ENCODE measurements around the gene BATF. TPM values are rescaled to one million over a fixed set of nuclear protein-coding genes. Genes with fewer than 3 reads are reported as not detected.

Gene BATF
- total RNA-seq, 4 donors from 2014 or later, result 3.1 to 28.1 (median 5.9) TPM; not detected in 1

DNA sequence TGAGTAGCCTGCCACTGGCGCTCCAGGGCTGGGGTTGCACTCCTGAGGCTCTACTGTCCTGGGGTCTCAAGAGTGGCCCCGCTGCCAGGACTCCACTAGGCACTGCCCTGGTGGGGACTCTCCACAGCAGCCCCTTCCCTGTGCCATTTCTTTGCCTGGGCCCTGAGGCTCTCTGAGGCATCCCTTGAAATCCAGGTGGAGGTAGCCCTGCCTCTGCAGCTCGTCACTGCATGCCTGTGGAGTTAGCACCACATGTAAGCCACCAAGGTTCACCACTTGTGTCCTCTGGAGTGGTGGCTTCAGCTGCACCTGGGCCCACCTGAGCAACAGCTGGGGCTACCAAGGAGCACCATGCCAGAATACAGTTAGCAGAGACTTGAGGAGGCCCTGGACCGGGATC is 39.9 kb upstream of the BATF start:
- H3K4me1 ChIP-seq, result no peaks in the 10 kb centered on the region
- no peaks in the 10 kb centered on the region for H3K9me3 ChIP-seq
- no peaks in the 10 kb centered on the region for H3K27me3 ChIP-seq
- DNase-seq, result no peak
- TF ChIP-seq, protein P1, sequence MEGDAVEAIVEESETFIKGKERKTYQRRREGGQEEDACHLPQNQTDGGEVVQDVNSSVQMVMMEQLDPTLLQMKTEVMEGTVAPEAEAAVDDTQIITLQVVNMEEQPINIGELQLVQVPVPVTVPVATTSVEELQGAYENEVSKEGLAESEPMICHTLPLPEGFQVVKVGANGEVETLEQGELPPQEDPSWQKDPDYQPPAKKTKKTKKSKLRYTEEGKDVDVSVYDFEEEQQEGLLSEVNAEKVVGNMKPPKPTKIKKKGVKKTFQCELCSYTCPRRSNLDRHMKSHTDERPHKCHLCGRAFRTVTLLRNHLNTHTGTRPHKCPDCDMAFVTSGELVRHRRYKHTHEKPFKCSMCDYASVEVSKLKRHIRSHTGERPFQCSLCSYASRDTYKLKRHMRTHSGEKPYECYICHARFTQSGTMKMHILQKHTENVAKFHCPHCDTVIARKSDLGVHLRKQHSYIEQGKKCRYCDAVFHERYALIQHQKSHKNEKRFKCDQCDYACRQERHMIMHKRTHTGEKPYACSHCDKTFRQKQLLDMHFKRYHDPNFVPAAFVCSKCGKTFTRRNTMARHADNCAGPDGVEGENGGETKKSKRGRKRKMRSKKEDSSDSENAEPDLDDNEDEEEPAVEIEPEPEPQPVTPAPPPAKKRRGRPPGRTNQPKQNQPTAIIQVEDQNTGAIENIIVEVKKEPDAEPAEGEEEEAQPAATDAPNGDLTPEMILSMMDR (IDR thresholded peaks at IDR 0.05), result no peak
- no peak for TF ChIP-seq POLR2A (IDR thresholded peaks at IDR 0.05)
- H3K4me3 ChIP-seq, result no peak overlapping the region
- H3K36me3 ChIP-seq, result no peaks in the 10 kb centered on the region
- no peak overlapping the region for H3K27ac ChIP-seq

DNA sequence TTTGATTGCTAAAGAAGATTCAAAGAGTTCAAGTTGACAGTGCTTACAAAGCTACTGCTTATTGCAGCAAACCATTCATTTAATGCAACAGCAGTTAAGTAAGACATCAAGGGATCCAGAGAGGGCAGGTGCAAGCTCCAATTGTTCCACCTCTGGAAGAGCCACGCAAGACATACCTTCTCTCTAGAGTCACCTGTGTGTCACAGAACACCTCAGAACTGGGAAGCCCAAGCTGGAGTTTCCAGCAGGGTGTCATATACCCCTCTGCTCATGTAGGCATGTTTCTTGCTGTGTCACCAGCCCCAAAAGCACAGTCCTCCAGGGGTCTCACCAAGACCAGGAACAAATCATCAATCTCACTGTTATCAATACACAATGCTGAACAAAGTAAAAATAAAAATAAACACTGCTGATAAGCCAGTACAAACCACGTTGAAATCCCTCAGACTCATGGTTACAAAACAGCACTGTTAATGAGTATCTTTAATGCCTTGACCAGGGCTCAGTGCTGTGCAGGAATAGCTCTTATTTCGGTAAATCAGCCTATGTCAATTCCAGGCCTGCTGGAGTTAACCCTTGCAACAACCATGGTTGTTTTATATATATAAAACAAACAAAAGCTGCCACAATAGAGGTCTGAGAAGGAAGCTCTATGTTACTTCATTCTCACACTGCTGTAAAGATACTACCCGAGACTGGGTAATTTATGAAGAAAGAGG is 37.4 kb upstream of the BATF start:
- Histone ChIP-seq H3K4me3 (no peak overlapping the region), H3K27me3 (no peaks in the 10 kb centered on the region), H3K27ac (no peak overlapping the region), H3K36me3 (no peaks in the 10 kb centered on the region), H3K4me1 (no peaks in the 10 kb centered on the region), H3K9me3 (no peaks in the 10 kb centered on the region)
- no peak for DNase-seq
- TF ChIP-seq, protein P1 (IDR thresholded peaks at IDR 0.05), result no peak
- no peak for TF ChIP-seq POLR2A (IDR thresholded peaks at IDR 0.05)

DNA sequence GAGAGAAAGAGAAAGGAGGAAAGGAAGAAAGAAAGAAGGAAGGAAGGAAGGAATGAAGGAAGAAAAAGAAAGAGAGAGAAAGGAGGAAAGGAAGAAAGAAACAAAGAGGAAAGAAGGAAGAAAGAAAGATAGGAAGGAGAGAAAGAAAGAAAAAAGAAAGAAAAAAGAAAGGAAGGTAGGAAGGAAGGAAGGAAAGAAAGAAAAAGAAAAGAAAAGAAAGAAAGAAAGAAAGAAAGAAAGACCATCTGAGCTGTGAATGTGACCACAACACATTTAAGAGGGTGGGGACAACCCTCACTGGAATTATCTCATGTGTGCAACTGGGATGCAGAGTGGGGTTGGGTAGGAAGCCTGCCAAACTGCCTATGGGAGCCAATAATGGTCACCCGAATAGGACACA is 36.0 kb upstream of the BATF start:
- Histone ChIP-seq H3K36me3 (no peaks in the 10 kb centered on the region), H3K27me3 (no peaks in the 10 kb centered on the region), H3K9me3 (no peaks in the 10 kb centered on the region), H3K4me3 (no peak overlapping the region), H3K4me1 (no peaks in the 10 kb centered on the region), H3K27ac (no peak overlapping the region)
- no peak for DNase-seq
- TF ChIP-seq, protein P1 (IDR thresholded peaks at IDR 0.05), result no peak
- no peak for TF ChIP-seq POLR2A (IDR thresholded peaks at IDR 0.05)

DNA sequence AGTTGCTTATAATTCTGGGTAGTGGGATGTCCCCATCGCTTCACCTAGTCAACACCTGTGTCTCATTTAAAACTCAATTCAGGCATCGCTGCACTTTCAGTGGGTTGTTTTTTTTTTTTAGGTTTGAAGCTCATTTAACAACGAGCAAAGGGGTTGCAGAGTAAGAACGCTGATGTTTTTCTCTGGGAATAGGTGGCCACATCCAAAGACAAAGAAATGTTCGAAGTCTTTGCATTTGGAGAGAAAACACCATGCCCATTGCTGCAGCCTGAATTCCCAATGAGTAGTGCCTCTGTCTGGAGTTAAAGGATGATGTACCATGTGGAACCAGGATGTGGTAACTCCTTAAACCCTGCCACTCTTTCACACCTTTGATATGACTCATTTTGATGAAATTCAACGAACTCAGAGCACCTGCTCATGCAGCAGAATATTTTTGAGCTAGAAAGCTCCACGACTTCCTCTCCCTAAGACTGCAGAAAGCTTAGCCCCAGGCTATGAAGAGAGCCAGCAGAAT is 35.1 kb upstream of the BATF start:
- Histone ChIP-seq H3K27ac (no peak overlapping the region), H3K36me3 (no peaks in the 10 kb centered on the region), H3K9me3 (no peaks in the 10 kb centered on the region), H3K4me1 (no peaks in the 10 kb centered on the region), H3K27me3 (no peaks in the 10 kb centered on the region), H3K4me3 (no peak overlapping the region)
- no peak for DNase-seq
- TF ChIP-seq POLR2A (IDR thresholded peaks at IDR 0.05), result no peak
- TF ChIP-seq, protein P1 (IDR thresholded peaks at IDR 0.05), result no peak

DNA sequence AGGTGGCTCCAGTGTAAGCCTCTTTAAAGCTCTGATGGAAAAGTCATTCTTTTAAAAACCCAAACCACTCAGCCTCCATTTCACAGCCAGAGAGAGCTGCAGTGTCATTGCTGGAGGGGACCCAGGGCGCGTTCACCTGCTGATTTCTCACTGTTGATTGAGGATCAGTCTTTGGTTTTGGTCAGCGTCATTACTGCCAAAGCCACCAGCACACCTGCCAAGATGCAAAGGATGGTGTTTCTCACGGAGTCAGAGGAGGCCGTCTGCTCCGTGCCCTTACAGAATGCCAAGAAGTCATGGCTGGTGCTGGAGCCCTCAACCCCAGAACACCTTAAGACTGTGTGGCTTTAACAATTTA is 32.8 kb upstream of the BATF start:
- Histone ChIP-seq H3K27ac (no peak overlapping the region), H3K4me1 (no peaks in the 10 kb centered on the region), H3K4me3 (peak overlapping the region in 1 of 4 donors; percentile 29), H3K9me3 (no peaks in the 10 kb centered on the region), H3K27me3 (no peaks in the 10 kb centered on the region), H3K36me3 (no peaks in the 10 kb centered on the region)
- TF ChIP-seq, protein P1 (IDR thresholded peaks at IDR 0.05), result no peak
- TF ChIP-seq POLR2A (IDR thresholded peaks at IDR 0.05), result no peak
- DNase-seq, result no peak

Data from Peyer's patch (tissue), 4 donors.